Kidney (tissue), 14 donors: ENCODE measurements around the gene PPTC7. TPM values are rescaled to one million over a fixed set of nuclear protein-coding genes. Genes with fewer than 3 reads are reported as not detected.
"Not testable (repeated sequence)": the region's sequence is repeated elsewhere in the genome, so short reads cannot be mapped to it uniquely, and the experiment has no call there.

Source experiments
- DNase-seq, 5 donors: peaks; one replicate each; pipeline ENCODE4 v3.0.0-alpha.2; 2013 to 2020
- FAIRE-seq: peaks from 2 replicates; lab custom pipeline; 2012; peaks lifted over from hg19 to GRCh38; lab: Jason Lieb, UNC
- H3K27ac ChIP-seq, 2 donors: one replicate each; pipeline ENCODE4 v1.7.0; 2013; ENCODE audit warnings: low read depth in 2 of 2, low read length in 2 of 2, inconsistent platforms in 1 of 2
- H3K27me3 ChIP-seq: one replicate; pipeline ENCODE4 v1.7.1; 2013; ENCODE audit warnings: low read length, inconsistent platforms; ENCODE audit not compliant: control insufficient read depth, insufficient read depth
- H3K36me3 ChIP-seq, 3 donors: one replicate each; pipeline versions ENCODE4 v1.7.0 to v1.7.1; 2013; ENCODE audit warnings: low read length in 3 of 3, control low read depth in 1 of 3, inconsistent platforms in 1 of 3; ENCODE audit not compliant: insufficient read depth in 3 of 3, control insufficient read depth in 2 of 3
- H3K4me1 ChIP-seq, 3 donors: one replicate each; pipeline versions ENCODE4 v1.7.0 to v1.7.1; 2013; ENCODE audit warnings: low read length in 3 of 3, inconsistent platforms in 1 of 3, low read depth in 1 of 3; ENCODE audit not compliant: control insufficient read depth in 2 of 3, insufficient read depth in 2 of 3
- H3K4me3 ChIP-seq, 3 donors: one replicate each; pipeline versions ENCODE4 v1.7.0 to v1.8.1; 2013; ENCODE audit warnings: low read length in 3 of 3, control low read depth in 1 of 3, inconsistent platforms in 1 of 3
- H3K9ac ChIP-seq, 3 donors: one replicate each; pipeline versions ENCODE4 v1.7.0 to v1.7.1; 2013; ENCODE audit warnings: low read length in 3 of 3, control low read depth in 1 of 3, inconsistent platforms in 1 of 3
- H3K9me3 ChIP-seq, 3 donors: one replicate each; pipeline versions ENCODE4 v1.7.0 to v1.7.1; 2013; ENCODE audit warnings: low read length in 3 of 3, control low read depth in 1 of 3, inconsistent platforms in 1 of 3; ENCODE audit not compliant: control insufficient read depth in 2 of 3, insufficient read depth in 1 of 3
- intact Hi-C: fragments of 100-400 bp; cut with DNase I; formaldehyde crosslinking; loops from one replicate; pipeline ENCODE4 v1.11.1; 2022
- polyA plus RNA-seq: library from polyadenylated mRNA; stranded (reverse); fragments of 350-450 nt; fragmentation: Illumina TruSeq; extraction: RNeasy Lipid Tissue Mini Kit (QIAGEN cat#74804); gene quantifications from one replicate; pipeline ENCODE4 v1.2.3, GENCODE V29; 2014; ENCODE audit warnings: low read depth, low replicate concordance; ENCODE audit not compliant: insufficient read depth
- total RNA-seq: library from RNA; stranded (reverse); fragmentation: NEBNext Ultra II Directional; extraction: Animal tissue kit (Norgen Biotek cat#: 25700); gene quantifications from one replicate; pipeline ENCODE4 v1.2.1, GENCODE V29; 2021
- TF ChIP-seq, protein P1 (sequence below): IDR thresholded peaks from 3 replicates; pipeline ENCODE4 v1.5.1; 2012; ENCODE audit warnings: mild to moderate bottlenecking, moderate library complexity, borderline replicate concordance; ENCODE audit not compliant: insufficient read depth; ENCODE audit errors: extremely low read depth
- donor health status: control.
- donor health status: control.
- donor health status: control.
- donor health status: control.
- donor health status: control.
- donor health status: DM: yes; HTN: yes; CAD: no.
- donor health status: Normal renal cell carcinoma (clear cell type).

The PPTC7 gene
- total and polyA plus RNA-seq, 2 donors from 2014 or later = 10.0 to 27.9 TPM

DNA sequence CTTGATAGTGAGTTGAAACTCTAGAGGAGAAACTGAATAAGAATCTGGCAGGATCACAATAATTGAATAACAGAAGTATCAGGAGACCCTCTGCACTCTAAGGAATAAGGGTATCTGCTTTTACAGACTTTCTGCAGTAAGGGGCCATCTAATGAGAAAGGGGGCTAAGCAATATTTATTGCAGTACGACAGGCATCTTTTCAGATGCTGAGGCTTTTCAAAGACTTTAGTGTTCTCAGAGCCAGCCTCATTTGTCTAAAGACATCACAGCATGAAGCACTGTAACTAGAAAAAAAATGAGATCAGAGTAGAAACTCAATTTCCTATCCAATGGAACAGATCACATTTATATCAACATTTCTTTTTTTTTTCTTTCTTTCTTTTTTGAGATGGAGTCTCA is 22.2 kb downstream of the PPTC7 start:
- Histone ChIP-seq H3K4me3 (no peak overlapping the region), H3K36me3 (no peaks in the 10 kb centered on the region), H3K9me3 (no peaks in the 10 kb centered on the region), H3K4me1 (peaks cover 3 to 30% (median 9%) of the 10 kb centered on the region in 3 donors), H3K27ac (no peak overlapping the region), H3K27me3 (no peaks in the 10 kb centered on the region), H3K9ac (no peak overlapping the region)
- no peak for FAIRE-seq
- intact Hi-C loops = no loop called here
- TF ChIP-seq, protein P1, sequence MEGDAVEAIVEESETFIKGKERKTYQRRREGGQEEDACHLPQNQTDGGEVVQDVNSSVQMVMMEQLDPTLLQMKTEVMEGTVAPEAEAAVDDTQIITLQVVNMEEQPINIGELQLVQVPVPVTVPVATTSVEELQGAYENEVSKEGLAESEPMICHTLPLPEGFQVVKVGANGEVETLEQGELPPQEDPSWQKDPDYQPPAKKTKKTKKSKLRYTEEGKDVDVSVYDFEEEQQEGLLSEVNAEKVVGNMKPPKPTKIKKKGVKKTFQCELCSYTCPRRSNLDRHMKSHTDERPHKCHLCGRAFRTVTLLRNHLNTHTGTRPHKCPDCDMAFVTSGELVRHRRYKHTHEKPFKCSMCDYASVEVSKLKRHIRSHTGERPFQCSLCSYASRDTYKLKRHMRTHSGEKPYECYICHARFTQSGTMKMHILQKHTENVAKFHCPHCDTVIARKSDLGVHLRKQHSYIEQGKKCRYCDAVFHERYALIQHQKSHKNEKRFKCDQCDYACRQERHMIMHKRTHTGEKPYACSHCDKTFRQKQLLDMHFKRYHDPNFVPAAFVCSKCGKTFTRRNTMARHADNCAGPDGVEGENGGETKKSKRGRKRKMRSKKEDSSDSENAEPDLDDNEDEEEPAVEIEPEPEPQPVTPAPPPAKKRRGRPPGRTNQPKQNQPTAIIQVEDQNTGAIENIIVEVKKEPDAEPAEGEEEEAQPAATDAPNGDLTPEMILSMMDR = no peak
- no peak for DNase-seq

DNA sequence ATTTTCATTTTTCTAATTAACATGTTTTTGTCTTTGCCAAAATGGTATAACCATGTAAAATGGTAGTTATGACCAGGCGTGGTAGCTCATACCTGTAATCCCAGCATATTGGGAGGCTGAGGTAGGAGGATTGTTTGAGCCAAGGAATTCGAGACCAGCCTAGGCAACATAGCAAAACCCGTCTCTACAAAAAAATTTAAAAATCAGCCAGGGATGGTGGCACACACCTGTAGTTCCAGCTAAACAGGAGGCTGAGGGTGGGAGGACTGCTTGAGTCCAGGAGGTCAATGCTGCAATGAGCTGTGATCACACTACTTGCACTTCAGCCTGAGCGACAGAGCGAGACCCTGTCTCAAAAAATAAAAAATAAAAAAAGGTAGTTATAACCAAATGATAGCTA is 23.1 kb downstream of the PPTC7 start:
- intact Hi-C loops = no loop called here
- Histone ChIP-seq H3K27me3 (no peaks in the 10 kb centered on the region), H3K27ac (no peak overlapping the region), H3K9me3 (no peaks in the 10 kb centered on the region), H3K4me3 (no peak overlapping the region), H3K36me3 (no peaks in the 10 kb centered on the region), H3K9ac (no peak overlapping the region), H3K4me1 (peaks cover 5 to 30% (median 7%) of the 10 kb centered on the region in 3 donors)
- DNase-seq = no peak
- TF ChIP-seq, protein P1 = no peak
- no peak for FAIRE-seq

DNA sequence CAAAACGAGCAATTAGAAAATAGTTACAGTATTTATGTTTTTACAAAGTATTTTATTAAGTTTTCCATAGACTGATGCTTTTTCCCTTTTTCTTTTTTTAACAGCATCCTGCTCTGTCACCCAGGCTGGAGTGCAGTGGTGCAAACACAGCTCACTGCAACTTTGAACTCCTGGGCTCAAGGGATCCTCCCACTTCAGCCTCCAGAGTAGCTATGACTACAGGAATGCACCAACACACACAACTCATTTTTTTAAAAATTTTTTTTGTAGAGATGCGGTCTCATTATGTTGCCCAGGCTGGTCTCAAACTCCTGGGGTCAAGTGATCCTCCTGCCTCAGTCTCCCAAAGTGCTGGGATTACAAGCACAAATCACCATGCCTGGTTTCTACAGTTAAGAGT is 24.2 kb downstream of the PPTC7 start:
- DNase-seq, H3K4me3 ChIP-seq, H3K36me3 ChIP-seq, H3K27me3 ChIP-seq, intact Hi-C loops, FAIRE-seq, H3K9ac ChIP-seq, H3K9me3 ChIP-seq, H3K27ac ChIP-seq: not testable (repeated sequence)
- H3K4me1 ChIP-seq = peaks cover 3 to 26% (median 7%) of the 10 kb centered on the region in 3 donors

DNA sequence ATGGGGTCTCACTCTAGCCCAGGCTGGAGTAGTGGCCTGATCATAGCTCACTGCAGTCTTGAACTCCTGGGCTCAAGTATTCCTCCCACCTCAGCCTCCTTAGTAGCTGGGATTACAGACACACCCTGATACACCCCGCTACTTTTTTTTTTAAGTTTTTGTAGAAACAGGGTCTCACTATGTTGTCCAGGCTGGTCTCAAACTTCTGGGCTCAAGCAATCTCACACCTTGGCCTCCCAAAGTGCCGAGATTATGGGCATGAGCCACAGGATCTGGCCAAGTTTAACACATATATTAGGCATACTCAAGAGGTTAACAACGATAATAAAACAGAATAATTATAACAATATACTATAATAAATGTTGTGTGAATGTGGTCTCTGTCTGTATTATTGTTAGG is 25.8 kb downstream of the PPTC7 start:
- no peaks in the 10 kb centered on the region for H3K27me3 ChIP-seq
- H3K27ac ChIP-seq = no peak overlapping the region
- intact Hi-C loops = no loop called here
- FAIRE-seq (no peak), DNase-seq (no peak)
- H3K36me3 ChIP-seq = no peaks in the 10 kb centered on the region
- H3K9me3 ChIP-seq = no peaks in the 10 kb centered on the region
- TF ChIP-seq, protein P1 = no peak
- no peak overlapping the region for H3K4me3 ChIP-seq
- H3K4me1 ChIP-seq = peaks cover 3 to 20% (median 5%) of the 10 kb centered on the region in 3 donors
- H3K9ac ChIP-seq = no peak overlapping the region
